NOMO-1 treated with DMSO at 0.1 percent for 48 hours (cell line): Measurements from ENCODE around the gene EPN1.
A peak's percentile ranks its signal among the peaks of the same experiment; 100 is the strongest.

Experiments used
- DNase-seq: peaks from one replicate; lab custom pipeline; 2025; ENCODE audit not compliant: unreplicated experiment; lab: John Stamatoyannopoulos, UW

EPN1 gene

DNA sequence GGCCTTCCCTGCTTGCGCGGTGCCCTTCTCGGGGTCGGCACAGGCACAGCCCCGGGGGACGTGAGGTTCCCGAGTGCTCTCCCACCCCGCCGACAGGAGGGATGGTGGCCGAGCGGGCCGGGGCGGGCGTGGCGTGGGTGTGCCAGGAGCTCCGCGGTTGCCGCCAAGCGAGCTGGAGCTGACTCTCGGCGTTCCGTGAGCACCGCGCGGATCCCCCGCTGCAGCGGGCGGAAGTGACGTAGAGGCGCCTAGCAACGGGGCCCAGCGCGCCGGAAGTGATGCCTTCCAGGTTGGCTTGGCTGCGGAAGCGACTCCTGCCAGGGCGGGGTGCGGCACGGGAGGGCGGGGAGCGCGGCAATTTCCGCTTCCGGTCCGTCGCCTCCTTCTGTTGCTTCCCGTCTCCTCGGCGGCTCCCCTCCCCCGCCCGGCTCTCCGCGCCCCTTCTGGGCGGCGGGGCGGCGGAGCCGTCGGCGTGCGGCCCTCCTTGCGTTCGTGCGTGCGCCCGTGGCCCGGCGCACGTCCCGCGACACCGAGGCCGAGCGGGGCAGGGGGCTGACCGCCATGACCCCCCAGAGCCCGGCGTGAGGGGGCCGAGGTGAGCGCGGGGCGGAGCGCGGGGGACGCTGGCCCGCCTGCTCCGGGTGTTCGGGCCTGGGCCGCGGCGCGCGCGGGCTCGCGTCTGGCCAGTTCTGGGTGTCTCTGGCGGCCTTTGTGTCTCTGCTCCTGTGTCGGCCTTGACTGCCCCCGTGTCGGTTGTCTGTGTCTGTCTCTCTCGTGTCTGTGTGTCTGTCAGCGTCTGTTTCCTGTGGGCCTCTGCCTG is at the start of gene EPN1:
Gene EPN1 (plus strand): TSS at position 386 of the 820 bp plus-strand sequence. CDS start 3,402 bp downstream, outside the sequence.
- DNase-seq: peak; percentile 96

DNA sequence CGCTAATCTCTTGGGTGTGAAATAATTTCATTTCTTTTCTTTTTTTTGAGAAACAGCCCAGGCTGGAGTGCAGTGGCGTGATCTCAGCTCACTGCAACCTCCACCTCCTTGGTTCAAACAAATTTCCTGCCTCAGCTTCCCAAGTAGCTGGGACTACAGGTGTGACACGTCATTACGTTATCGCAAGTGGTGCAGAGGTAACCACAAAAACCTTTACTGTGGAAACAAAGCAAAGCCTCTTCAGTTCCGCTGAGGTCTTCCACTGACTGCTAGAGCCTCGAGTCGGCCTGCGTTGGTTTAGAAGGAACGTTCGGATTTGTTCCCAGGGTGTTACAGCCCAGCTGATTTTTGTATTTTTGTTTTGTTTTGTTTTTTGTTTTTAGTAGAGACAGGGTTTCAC is 48.7 kb upstream of the EPN1 start:
- DNase-seq: no peak

DNA sequence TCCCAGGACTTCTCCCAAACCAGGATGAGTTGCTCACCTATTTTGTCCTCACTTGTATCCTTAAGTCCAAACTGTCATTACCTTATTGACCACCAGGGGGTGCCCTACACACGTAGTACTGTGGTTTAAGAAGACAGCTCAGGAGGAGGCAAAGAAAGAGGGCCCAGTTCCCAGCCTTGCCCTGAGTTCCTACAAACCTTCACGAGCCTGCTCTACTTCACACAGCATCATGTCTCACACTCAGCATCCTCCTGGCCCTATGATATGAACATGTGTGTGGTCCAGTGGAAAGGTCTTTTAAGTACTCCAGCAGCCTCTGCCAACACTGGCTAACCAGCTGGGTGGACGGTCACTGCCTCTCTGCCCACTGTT is 42.6 kb upstream of the EPN1 start:
- DNase-seq: peak; percentile 88

DNA sequence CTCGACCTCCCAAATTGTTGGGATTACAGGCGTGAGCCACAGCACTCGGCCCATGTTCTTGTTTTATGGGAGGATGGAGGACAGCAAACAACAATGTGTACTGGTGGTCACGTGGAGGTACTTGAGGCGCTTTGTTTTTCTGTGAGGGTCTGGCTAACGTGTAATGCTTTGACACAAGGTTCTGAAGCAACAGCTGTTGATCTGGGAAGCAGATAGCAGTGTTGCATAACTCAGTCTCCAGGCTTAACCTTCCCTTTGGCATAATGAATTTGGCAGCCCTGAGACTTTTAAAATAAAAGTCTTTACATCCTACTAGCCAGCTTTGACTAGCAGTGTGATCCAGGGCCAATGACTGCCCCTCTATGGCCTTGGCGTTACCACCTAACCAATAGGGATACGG is 41.2 kb upstream of the EPN1 start:
- DNase-seq: no peak

DNA sequence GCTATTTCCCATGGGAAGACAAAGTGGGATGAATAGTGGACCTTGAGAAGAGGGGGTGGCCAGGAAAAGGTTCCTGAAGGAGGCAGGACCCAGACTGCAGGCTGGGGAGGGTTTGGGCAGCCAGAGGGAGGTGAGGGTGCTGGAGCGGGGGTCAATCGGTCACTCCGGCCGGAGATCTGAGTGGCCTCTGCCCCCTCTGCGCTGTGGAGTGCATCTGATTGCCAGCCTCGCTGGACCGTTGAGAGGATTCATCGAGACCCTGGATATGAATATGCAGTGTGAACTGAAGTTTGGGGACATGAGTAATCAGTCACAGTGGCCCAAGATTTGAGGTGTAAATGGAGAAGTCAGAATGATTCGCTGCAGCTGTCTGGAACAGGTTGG is 39.7 kb upstream of the EPN1 start:
- DNase-seq: peak; percentile 25

DNA sequence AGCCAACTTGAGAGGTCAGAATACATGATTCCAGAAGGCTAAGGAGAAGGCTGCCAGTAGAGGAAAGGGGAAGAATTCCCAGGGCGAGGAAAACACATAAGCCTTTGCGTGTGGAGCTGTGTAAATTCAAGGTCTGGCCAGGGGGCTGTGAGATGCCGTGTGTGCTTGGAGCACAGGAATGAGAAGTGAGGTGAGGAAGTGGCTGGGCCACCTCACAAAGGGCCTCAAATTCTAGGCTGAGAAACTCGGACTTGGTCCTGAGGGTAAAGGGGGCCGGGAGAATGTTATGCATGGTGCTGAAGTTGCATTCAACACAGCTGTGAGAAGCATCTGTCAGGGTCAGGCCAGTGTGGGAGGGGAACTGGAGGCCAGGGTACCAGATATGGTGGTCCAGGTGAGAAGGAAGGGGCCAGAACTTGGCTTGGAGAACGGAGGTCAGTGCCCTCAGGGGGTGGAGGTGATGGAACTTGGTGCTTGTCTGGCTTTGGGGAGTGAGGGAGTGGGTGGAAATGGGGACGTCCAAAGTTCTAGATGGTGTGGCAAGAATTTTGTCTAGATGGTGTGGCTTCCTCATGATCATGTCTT is 39.1 kb upstream of the EPN1 start:
- DNase-seq: no peak

DNA sequence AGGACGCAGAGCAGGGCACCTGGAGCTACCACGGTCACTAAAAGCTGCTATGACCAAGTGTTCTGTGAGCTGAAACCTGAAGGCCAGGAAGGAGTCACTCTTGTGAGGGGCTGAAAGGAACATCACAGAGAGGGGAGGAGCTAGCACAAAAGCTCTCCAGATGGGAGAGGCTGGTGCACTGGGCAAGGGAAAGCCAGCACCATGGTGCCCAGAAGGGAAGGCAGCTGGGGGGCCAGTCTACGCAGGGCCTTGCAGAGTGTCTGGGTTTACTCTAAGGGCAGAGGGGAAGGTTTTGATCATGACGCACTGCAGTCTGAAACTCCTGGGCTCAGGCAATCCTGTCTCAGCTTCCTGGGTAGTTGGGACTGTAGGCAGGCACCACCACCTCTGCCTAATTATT is 38.3 kb upstream of the EPN1 start:
- no peak for DNase-seq

DNA sequence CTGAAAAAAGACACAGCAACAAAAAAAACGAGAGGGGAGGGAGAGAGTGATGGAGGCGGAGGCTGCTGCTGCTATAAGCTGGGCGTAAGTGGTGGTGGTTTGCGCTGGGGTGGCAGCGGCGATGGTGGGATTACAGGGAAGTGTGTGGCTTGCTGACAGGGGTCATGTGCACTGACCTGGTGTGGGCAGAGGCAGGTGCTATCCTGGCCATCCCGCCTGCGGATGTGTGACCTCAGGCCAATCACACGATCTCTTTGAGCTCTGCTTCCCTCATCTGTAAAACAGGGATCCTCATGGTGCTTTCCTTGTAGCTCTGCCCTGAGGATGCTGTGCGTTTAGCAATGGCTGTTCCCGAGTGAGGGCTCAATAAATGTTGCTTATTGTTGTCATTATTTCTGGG is 37.5 kb upstream of the EPN1 start:
- DNase-seq: no peak

DNA sequence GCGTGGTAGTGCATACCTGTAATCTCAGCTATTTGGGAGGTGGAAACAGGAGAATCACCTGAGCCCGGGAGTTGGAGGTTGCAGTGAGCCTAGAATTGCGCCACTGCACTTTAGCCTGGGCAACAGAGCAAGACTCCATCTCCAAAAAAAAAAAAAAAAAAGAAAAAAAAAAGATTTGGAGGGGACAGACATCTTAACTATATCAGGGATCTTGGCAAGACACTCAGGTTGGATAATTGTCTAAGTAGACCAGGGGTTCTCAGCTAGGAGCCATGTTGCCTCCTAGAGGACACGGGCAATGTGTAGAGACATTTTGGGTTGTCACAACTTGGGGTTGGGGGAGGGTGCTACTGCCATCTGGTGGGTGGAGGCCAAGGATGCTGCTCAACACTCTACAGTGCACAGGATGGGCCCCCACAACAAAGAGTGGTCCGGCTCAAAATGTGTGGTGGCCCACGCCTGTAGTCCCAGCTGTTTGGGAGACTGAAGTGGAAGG is 36.1 kb upstream of the EPN1 start:
- DNase-seq: peak; percentile 37

DNA sequence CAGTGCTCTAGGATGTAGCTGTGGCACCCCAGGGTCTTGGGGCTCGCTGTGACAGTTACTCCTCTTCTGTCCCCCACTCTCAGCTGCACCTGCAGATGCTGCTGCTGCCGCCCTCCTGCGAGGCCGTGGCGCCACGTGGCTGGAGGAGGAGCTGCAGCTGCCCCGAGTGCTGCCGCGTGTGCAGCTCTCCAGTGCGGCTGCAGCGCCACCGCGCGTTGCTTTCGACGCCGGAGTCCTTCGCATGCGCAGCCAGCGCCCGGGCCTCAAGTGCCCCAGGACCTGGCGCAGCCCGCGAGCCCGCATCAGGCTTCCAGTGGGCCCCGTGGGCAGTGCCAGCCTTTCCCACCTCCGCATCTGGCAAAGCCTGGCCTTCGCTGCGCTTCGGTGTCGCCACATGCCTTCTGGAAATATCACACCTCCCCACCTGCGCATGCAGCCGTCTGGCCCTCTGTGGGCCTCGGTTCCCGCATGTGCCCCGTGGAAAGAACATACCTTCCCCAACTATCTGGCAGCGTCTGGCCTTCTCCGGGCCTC is 34.9 kb upstream of the EPN1 start:
- no peak for DNase-seq

DNA sequence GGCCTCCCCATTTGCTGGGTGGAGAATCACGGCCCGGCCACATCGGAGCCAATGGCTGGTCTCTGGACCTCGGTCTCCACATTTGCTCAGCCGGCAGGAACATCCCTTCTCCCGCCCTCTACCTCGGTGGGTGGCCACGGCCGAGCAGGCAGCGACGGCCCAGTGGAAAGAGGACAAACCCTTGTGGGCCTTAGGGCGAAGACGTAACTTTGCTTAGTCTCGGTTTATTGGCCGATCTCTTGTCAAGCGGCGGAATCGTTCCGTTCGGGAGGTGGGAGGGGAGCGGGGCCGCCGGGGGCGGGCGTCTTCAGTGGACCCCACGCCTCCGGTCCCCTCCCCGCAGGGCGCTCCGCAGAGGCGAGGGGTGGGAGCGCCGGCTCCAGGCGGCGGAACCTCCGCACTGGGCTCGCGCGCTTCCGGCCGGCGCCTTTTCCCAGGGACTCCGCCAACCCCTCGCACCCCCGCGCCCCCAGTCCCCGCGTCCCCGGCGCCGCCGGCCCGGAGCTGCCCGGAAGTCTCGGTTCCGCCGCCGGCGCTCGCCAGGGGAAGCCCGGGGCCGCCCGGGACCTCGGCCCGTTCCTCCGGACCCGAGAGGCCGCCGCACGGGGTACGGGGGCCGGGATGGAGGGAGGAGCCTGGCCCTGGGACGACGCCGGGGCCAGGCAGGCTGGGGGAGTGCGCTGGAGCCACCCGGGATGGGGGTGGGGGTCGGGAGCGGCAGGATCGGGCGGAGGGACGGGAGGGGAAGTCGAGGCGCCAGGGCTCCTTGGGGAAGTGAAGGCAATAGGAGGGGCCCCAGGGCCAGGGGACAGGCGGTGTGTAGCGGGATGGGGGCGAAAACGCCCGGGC is 34.2 kb upstream of the EPN1 start, which contains the start of gene ZNF580:
Gene ZNF580 (plus strand): TSS at position 426 of the 849 bp plus-strand sequence. CDS start 1,507 bp downstream, outside the sequence.
- DNase-seq: peak; percentile 20

DNA sequence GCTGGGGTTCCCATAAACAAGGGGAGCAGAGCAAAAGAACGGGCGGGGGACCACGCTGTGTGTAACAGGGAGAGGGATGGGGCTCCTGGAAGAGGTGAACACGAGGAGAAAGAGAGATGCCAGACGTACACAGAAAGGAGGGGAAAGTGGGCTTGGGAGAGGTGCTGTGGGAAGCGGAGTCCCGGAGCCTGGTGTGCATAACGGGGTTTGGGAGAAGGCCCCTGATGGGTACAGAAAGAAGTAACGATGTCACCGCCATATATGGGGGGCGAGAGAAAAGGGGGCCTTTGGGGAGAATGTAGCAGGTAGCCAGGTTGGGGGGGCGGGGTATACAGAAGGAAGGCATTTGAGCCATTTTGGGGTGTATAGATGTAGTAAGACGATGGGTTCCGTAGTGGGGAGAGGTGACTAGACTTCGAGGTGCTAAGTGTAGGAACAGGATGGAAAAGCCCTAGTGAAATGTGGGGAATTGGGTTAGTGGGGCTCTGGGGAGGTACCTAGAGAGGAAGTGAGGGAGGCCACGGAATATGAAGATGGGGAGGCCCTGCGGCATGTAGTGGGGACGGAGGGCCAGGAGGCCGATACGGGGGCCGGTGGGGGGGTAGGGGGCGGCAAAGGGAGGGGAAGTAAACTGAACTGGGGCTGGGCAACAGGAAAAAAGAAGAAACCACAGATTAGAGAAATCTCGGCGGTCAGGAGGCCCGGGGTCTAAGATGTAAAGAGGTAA is 33.4 kb upstream of the EPN1 start:
- peak; percentile 23 for DNase-seq

DNA sequence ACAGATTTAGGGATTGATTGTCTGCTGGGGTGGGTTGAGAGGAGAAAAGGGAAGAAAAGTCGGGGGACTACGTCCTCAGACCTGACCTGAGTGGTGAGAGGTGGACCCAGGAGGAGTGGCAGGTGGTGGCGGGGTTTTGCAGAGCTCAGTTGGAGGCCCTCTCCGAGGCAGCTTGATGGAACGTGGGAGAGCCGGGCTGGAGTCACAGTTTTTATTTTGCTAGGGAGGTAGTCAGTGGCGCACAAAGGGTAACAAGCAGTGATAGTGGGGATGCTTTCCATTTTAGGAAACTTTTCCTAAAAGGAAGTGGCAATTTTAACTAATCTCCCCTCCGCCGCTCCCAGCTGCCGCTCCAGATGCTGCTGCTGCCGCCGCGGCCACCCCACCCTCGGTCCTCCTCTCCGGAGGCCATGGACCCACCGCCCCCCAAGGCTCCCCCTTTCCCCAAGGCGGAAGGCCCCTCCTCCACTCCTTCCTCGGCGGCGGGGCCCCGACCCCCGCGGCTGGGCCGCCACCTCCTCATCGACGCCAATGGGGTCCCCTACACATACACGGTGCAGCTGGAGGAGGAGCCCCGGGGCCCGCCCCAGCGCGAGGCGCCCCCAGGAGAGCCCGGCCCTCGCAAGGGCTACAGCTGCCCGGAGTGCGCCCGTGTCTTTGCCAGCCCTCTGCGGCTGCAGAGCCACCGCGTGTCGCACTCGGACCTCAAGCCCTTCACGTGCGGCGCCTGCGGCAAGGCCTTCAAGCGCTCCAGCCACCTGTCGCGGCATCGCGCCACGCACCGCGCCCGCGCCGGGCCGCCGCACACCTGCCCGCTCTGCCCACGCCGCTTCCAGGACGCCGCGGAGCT is 32.6 kb upstream of the EPN1 start:
- no peak for DNase-seq

DNA sequence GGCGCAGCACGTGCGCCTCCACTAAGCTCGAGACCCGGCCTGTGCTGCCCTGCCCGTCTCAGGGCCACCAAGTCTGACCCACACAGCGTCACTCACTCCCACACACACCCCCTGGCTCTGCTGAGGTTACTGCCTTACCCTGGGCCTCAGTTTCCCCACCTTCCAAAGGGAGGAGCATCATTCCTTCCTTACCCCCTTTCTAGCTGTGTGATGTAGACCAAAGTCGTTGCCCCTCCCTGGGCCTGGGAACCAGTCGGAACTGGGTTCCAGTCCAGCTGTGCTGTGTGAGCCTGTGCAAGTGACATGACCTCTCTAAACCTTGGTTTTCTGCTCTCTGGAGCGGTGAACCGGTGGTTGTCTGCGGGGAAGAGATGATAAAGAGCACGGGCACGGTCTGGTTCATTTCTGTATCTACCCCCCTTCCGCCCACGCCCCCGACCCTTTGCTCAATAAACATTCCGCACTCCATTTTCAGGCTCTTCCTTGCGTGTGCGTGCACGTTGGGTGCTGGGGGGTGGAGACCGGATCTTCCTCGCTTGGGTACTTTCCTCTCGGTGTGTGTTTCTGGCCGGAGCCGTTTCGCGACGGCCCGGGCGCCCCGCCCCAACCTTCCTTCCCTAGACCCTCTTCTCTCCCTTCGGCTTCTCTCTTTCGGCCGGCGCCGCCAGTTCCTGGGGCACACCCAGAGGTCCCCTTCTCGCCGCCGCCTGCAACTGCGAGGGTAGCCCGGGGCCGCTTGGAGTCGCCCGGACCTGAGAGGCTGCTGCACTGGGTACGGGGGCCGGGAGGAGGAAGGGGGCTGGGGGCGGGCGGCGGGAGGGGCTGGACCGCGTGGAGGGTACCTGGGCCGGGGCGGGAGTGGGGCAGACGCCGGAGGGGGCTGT is 31.8 kb upstream of the EPN1 start, which contains the start of gene ZNF581:
Gene ZNF581 (plus strand): TSS at position 647 of the 884 bp plus-strand sequence. CDS start 923 bp downstream, outside the sequence.
- peak; percentile 69 for DNase-seq

DNA sequence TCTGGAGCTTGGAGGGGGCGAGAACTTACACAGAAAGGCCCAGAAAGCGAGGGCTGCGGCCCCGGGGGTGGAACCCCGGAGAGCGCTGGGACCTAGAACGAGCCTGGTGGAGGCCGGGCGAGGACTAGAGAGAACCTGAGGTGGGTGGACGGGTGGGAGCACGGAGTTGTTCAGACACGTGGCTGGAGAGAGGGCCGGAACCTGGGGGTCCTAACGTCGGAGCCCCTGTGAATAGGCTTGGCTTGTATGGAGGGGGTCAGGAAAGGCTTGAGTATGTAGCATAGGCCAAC is 31.2 kb upstream of the EPN1 start:
- no peak for DNase-seq

DNA sequence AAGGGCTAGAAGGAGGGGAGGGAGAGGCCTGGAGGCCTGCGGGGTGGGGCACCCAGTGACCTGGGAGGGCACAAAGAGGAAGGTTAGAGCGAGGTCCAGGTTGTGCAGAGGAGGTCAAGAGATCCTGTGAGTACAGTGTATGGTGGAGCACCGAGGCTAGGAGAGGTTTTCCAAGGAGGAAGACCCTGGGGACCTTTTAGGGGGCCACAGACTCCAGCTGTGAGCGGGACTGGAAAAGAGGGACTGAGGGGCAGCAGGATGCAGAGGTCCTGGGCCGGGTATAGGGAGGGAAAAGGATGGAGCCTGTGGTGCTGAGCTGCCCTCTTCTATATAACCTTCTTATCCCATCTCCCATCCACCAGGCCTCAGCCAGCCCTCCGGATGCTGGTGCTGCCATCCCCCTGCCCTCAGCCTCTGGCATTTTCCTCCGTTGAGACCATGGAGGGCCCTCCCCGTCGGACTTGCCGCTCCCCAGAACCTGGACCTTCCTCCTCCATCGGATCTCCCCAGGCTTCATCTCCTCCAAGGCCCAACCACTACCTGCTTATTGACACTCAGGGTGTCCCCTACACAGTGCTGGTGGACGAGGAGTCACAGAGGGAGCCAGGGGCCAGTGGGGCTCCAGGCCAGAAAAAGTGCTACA is 30.7 kb upstream of the EPN1 start:
- DNase-seq: no peak

DNA sequence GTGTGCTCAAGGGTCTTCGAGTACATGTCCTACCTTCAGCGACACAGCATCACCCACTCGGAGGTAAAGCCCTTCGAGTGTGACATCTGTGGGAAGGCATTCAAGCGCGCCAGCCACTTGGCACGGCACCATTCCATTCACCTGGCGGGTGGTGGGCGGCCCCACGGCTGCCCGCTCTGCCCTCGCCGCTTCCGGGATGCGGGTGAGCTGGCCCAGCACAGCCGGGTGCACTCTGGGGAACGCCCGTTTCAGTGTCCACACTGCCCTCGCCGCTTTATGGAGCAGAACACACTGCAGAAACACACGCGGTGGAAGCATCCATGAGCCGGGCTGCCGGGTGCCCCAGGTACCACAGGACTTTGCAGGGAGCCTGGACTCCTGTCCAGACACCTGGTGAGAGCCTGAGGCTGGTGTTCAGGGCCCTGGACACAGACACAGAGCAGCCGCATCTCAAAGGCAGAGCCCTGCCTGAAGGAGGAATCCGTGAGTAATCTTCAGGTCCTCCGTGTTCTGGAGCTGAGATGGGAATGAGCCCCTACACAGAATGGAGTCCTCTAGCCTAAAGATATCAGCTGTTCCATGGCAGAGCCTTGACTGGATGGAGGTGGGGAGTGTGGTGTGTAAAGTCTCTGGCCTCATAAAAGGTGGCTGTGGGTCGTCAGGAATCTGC is 30.0 kb upstream of the EPN1 start:
- DNase-seq: no peak

DNA sequence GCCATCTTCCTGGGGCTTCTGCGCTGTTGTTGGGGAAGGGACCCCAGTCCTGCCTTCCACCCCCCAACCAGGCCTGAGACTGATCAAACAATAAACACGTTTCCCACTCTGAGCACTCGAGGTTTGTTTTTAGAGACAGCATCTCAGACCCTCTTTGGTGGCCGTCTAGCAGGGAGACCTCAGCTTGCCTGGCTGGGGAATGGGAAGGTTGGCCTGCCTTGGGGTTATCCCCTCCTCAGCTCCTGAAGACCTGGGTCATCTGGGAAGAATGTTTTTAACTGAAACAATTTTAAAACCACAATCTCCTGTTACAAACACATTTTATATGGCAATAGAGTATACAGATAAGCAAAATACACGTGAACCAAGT is 29.5 kb upstream of the EPN1 start:
- no peak for DNase-seq
